HepG2 (cell line): ENCODE measurements around the gene TBX18. TPM values are rescaled to one million over a fixed set of nuclear protein-coding genes. Genes with fewer than 3 reads are reported as not detected.

ENCODE experiments used
- ATAC-seq: fragments of 200-7000 bp; cut with Tn5 transposase; 3 replicates; pipeline ENCODE4 v1.9.1; 2020; ENCODE audit warnings: mild to moderate bottlenecking, moderate library complexity
- BruUV-seq: library from RNA; stranded (reverse); fragments of 400-500 nt; replicated peaks from 2 replicates; lab custom pipeline; 2021; lab: Mats Ljungman, UMichigan
- CTCF ChIA-PET: fragments of 300-600 bp; formaldehyde crosslinking; extraction: SDS; loops from one replicate; lab custom pipeline; 2021; ENCODE audit warnings: low total read pairs, inconsistent platforms, low intra/inter-chr PET ratio; lab: Yijun Ruan, JAX
- POLR2A ChIA-PET: fragments of 350-600 bp; sonication (Branson Sonifier 250); formaldehyde crosslinking; loops from one replicate; lab custom pipeline; 2020; ENCODE audit warnings: antibody characterized with exemption, inconsistent platforms; lab: Yijun Ruan, JAX
- DNase-seq: peaks from one replicate; pipeline ENCODE4 v3.0.0-alpha.2; 2015; ENCODE audit warnings: low spot score
- FAIRE-seq: peaks from 3 replicates; lab custom pipeline; 2011; peaks lifted over from hg19 to GRCh38; lab: Jason Lieb, UNC
- H2AFZ ChIP-seq: one replicate; pipeline ENCODE4 v1.6.1; 2011; ENCODE audit warnings: low read length, inconsistent platforms
- H3K27ac ChIP-seq: fragments of 300-600 bp; 3 replicates; pipeline ENCODE4 v1.8.0; 2011; ENCODE audit warnings: mixed run types, mild to moderate bottlenecking, mixed read lengths, low read length, inconsistent platforms; ENCODE audit not compliant: insufficient read depth; ENCODE audit errors: extremely low read length
- H3K27me3 ChIP-seq, 2 experiments: fragments of 200-600 bp in 1 of 2; 2 replicates in 1 of 2; 3 replicates in 1 of 2; pipeline versions ENCODE4 v1.6.0 to v1.8.0; 2011; ENCODE audit warnings: low read length in 2 of 2, mild to moderate bottlenecking in 2 of 2, moderate library complexity in 2 of 2, inconsistent platforms in 1 of 2; ENCODE audit not compliant: insufficient read depth in 2 of 2, control insufficient read depth in 1 of 2
- H3K36me3 ChIP-seq, 2 experiments: fragments of 200-600 bp in 1 of 2; replicated peaks in 1 of 2; 2 replicates in 1 of 2; 3 replicates in 1 of 2; pipeline versions ENCODE4 v1.5.1 to v1.8.0; 2011; ENCODE audit warnings: low read length in 2 of 2, inconsistent platforms in 1 of 2; ENCODE audit not compliant: insufficient read depth in 2 of 2, control insufficient read depth in 1 of 2
- H3K4me1 ChIP-seq: 2 replicates; pipeline ENCODE4 v1.5.1; 2012; ENCODE audit warnings: low read length, inconsistent platforms; ENCODE audit not compliant: insufficient read depth
- H3K4me2 ChIP-seq: 2 replicates; pipeline ENCODE4 v1.6.0; 2011; ENCODE audit warnings: low read depth, low read length, inconsistent platforms
- H3K4me3 ChIP-seq, 3 experiments: fragments of 200-600 bp in 1 of 3; sonication (generic), shearing (Covaris generic) in 1 of 3; replicated peaks in 1 of 3; 2 replicates each; pipeline ENCODE4 v1.5.1; 2011 to 2016; ENCODE audit warnings: low read length in 3 of 3, inconsistent platforms in 2 of 3, low read depth in 2 of 3, mild to moderate bottlenecking in 2 of 3, control low read depth in 1 of 3, mixed read lengths in 1 of 3; ENCODE audit not compliant: insufficient read depth in 1 of 3
- H3K79me2 ChIP-seq: one replicate; pipeline ENCODE4 v1.6.1; 2011; ENCODE audit warnings: low read length, inconsistent platforms; ENCODE audit not compliant: insufficient read depth
- H3K9ac ChIP-seq: 2 replicates; pipeline ENCODE4 v1.6.0; 2011; ENCODE audit warnings: mild to moderate bottlenecking, low read depth, low read length, inconsistent platforms; ENCODE audit not compliant: insufficient read depth
- H3K9me3 ChIP-seq: 2 replicates; pipeline ENCODE4 v1.5.1; 2012; ENCODE audit warnings: mild to moderate bottlenecking, low read length
- H4K20me1 ChIP-seq: 2 replicates; pipeline ENCODE4 v1.6.0; 2011; ENCODE audit warnings: inconsistent platforms, mild to moderate bottlenecking, low read length, moderate library complexity; ENCODE audit not compliant: insufficient read depth
- GABPB1 ChIP-seq: IDR thresholded peaks from 2 replicates; pipeline ENCODE4 v1.6.1; 2016; ENCODE audit warnings: mild to moderate bottlenecking, missing genetic modification reagents, moderate library complexity, missing compliant biosample characterization
- KLF6 ChIP-seq: IDR thresholded peaks from 2 replicates; pipeline ENCODE4 v1.8.0; 2016; ENCODE audit warnings: missing biosample characterization, missing genetic modification reagents
- MIER2 ChIP-seq: IDR thresholded peaks from 2 replicates; pipeline ENCODE4 v1.6.1; 2016; ENCODE audit warnings: missing biosample characterization, missing genetic modification reagents
- POLR2A ChIP-seq, 2 experiments: IDR thresholded peaks; 2 replicates each; pipeline ENCODE4 v1.6.1; 2011; ENCODE audit warnings: low read depth in 2 of 2, low read length in 2 of 2, mild to moderate bottlenecking in 1 of 2, moderate library complexity in 1 of 2; ENCODE audit not compliant: insufficient read depth in 1 of 2
- PRPF4 ChIP-seq: fragments of 200-400 bp; formaldehyde crosslinking; IDR thresholded peaks from 2 replicates; pipeline ENCODE4 v1.6.1; 2016; ENCODE audit warnings: low read length, low read depth; ENCODE audit not compliant: poor library complexity, severe bottlenecking
- RAD51 ChIP-seq: fragments of 450-650 bp; IDR thresholded peaks from 2 replicates; pipeline ENCODE4 v1.6.1; 2016; ENCODE audit warnings: borderline replicate concordance
- RELA ChIP-seq: sonication (generic); formaldehyde crosslinking; IDR thresholded peaks from 2 replicates; pipeline ENCODE4 v1.4.0; 2020; ENCODE audit warnings: missing genetic modification reagents
- SIX4 ChIP-seq: sonication (generic); formaldehyde crosslinking; IDR thresholded peaks from 2 replicates; pipeline ENCODE4 v1.4.0; 2020; ENCODE audit warnings: missing genetic modification reagents
- SP5 ChIP-seq: IDR thresholded peaks from 2 replicates; pipeline ENCODE4 v1.6.1; 2016; ENCODE audit warnings: low read depth, borderline replicate concordance
- ZGPAT ChIP-seq: IDR thresholded peaks from 2 replicates; pipeline ENCODE4 v1.6.1; 2016; ENCODE audit warnings: mild to moderate bottlenecking
- ZNF230 ChIP-seq: sonication (generic); formaldehyde crosslinking; IDR thresholded peaks from 2 replicates; pipeline ENCODE4 v1.4.0; 2020; ENCODE audit warnings: mild to moderate bottlenecking, missing genetic modification reagents
- ZNF24 ChIP-seq: fragments of 450-650 bp; IDR thresholded peaks from 2 replicates; pipeline ENCODE4 v1.6.1; 2017; ENCODE audit warnings: antibody characterized with exemption, mild to moderate bottlenecking
- ZNF260 ChIP-seq: sonication (generic); formaldehyde crosslinking; IDR thresholded peaks from 2 replicates; pipeline ENCODE4 v1.4.0; 2020; ENCODE audit warnings: missing genetic modification reagents, low read depth, mild to moderate bottlenecking, borderline replicate concordance
- ZNF274 ChIP-seq: sonication (generic); formaldehyde crosslinking; IDR thresholded peaks from 2 replicates; pipeline ENCODE4 v1.5.1; 2020; ENCODE audit warnings: mild to moderate bottlenecking, missing genetic modification reagents
- ZNF292 ChIP-seq: sonication (generic); formaldehyde crosslinking; IDR thresholded peaks from 2 replicates; pipeline ENCODE4 v1.8.1; 2022; ENCODE audit warnings: mild to moderate bottlenecking, low read depth, missing genetic modification reagents, borderline replicate concordance
- ZNF501 ChIP-seq: sonication (generic); formaldehyde crosslinking; IDR thresholded peaks from 2 replicates; pipeline ENCODE4 v1.5.1; 2020; ENCODE audit warnings: mild to moderate bottlenecking, moderate library complexity, missing genetic modification reagents
- ZNF546 ChIP-seq: sonication (generic); formaldehyde crosslinking; conservative IDR thresholded peaks from 2 replicates; pipeline ENCODE4 v1.8.1; 2023; ENCODE audit warnings: mild to moderate bottlenecking, missing genetic modification reagents
- ZNF678 ChIP-seq: sonication (generic); formaldehyde crosslinking; IDR thresholded peaks from 2 replicates; pipeline ENCODE4 v1.4.0; 2020; ENCODE audit warnings: mild to moderate bottlenecking, missing genetic modification reagents
- ZSCAN29 ChIP-seq: sonication (generic); formaldehyde crosslinking; conservative IDR thresholded peaks from 2 replicates; pipeline ENCODE4 v1.4.0; 2020; ENCODE audit warnings: mild to moderate bottlenecking, missing genetic modification reagents
- WGBS: methylation state at CpG from one replicate; pipeline ENCODE4 v1.1.6; 2017; ENCODE audit warnings: low lambda C conversion rate; 5-methylcytosine and 5-hydroxymethylcytosine counted together
- in situ Hi-C: cut with HindIII; loops from 2 replicates; pipeline ENCODE4 v1.10.0; 2017; ENCODE audit warnings: low pct_unique_long_range_greater_than_20kb; ENCODE audit not compliant: extremely low pct_ligation_motif_present
- intact Hi-C: fragments of 100-400 bp; cut with micrococcal nuclease; formaldehyde crosslinking; loops from one replicate; pipeline ENCODE4 v1.10.0; 2022; ENCODE audit not compliant: unreplicated experiment
- polyA plus RNA-seq, 8 experiments: library from polyadenylated mRNA; depleted of rRNA in 3 of 8; stranded (reverse) in 7 of 8; unstranded in 1 of 8; fragments of >200 nt; fragmentation: Illumina TruSeq in 4 of 8; extraction: Trizol in 4 of 8; gene quantifications; 2 replicates each; pipeline versions ENCODE4 v1.2.1 to v1.2.3, GENCODE V29; 2011 to 2016; ENCODE audit warnings: low read depth in 4 of 8, missing spikeins in 1 of 8, mixed read lengths in 1 of 8; ENCODE audit not compliant: insufficient read depth in 1 of 8
- total RNA-seq, 5 experiments: library from RNA; depleted of rRNA; stranded (reverse); fragments of >200 nt; fragmentation: Illumina TruSeq; extraction: Trizol; gene quantifications; 2 replicates each; pipeline ENCODE4 v1.2.3, GENCODE V29; 2016; ENCODE audit warnings: low read depth in 1 of 5
- TF ChIP-seq, protein P1 (sequence below): sonication (generic); formaldehyde crosslinking; IDR thresholded peaks from 2 replicates; pipeline ENCODE4 v1.8.1; 2023; ENCODE audit warnings: mild to moderate bottlenecking, missing genetic modification reagents

Gene TBX18
- total and polyA plus RNA-seq, 2 of the 13 experiments (the other 11 are each of a cell fraction or from before 2014, with no cell fraction given): not detected

GRCh38 chr6:84749181-84749580, 15.2 kb downstream of the TBX18 start:
- CTCF ChIA-PET: no interaction called here
- no peaks in the 10 kb centered on the region for H3K27me3 ChIP-seq
- no peak for DNase-seq
- H3K4me1 ChIP-seq: no peaks in the 10 kb centered on the region
- H3K36me3 ChIP-seq: no peaks in the 10 kb centered on the region
- BruUV-seq: no TSS peak
- no peak for FAIRE-seq
- in situ Hi-C loops: no loop called here
- no peaks in the 10 kb centered on the region for H3K79me2 ChIP-seq
- H3K4me3 ChIP-seq: no peak overlapping the region
- TF ChIP-seq ZNF292 (CRISPR knock-in tag) (no peak), KLF6 (CRISPR knock-in tag) (no peak), ZNF501 (CRISPR knock-in tag) (no peak), RAD51 (no peak), RELA (no peak)
- no peak overlapping the region for H3K9ac ChIP-seq
- intact Hi-C loops: no loop called here
- H2AFZ ChIP-seq: no peak overlapping the region
- H3K9me3 ChIP-seq: no peaks in the 10 kb centered on the region
- POLR2A ChIA-PET: no interaction called here
- H3K4me2 ChIP-seq: no peak overlapping the region
- no peak overlapping the region for H3K27ac ChIP-seq
- H4K20me1 ChIP-seq: no peaks in the 10 kb centered on the region
- ATAC-seq: no peak

- in situ Hi-C loops (no loop called here), intact Hi-C loops (no loop called here)
- no peak overlapping the region for H3K9ac ChIP-seq
- H3K4me1 ChIP-seq: no peaks in the 10 kb centered on the region
- H3K9me3 ChIP-seq: no peaks in the 10 kb centered on the region
- no peaks in the 10 kb centered on the region for H3K36me3 ChIP-seq
- FAIRE-seq (no peak), ATAC-seq (no peak), DNase-seq (no peak)
- no peaks in the 10 kb centered on the region for H3K27me3 ChIP-seq
- no peak overlapping the region for H2AFZ ChIP-seq
- ChIA-PET CTCF (no interaction called here), POLR2A (no interaction called here)
- H3K4me2 ChIP-seq: no peak overlapping the region
- 0% methylated on average over 2 of the region's 2 CpGs for WGBS
- H4K20me1 ChIP-seq: no peaks in the 10 kb centered on the region
- no peak overlapping the region for H3K27ac ChIP-seq
- no peaks in the 10 kb centered on the region for H3K79me2 ChIP-seq
- no peak overlapping the region for H3K4me3 ChIP-seq
- no TSS peak for BruUV-seq
- TF ChIP-seq ZNF274 (CRISPR knock-in tag) (no peak), ZNF678 (CRISPR knock-in tag) (no peak), ZNF260 (CRISPR knock-in tag) (no peak), SIX4 (CRISPR knock-in tag) (no peak), POLR2A (IDR thresholded peaks at IDR 0.05; ENCODE audit: insufficient read depth in 1 of 2, low read depth in 2 of 2, low read length in 2 of 2) (no peak), ZSCAN29 (no peak), ZNF546 (CRISPR knock-in tag) (no peak), ZNF24 (no peak), MIER2 (CRISPR knock-in tag) (no peak), GABPB1 (CRISPR knock-in tag) (no peak), SP5 (CRISPR knock-in tag) (no peak), PRPF4 (no peak), ZGPAT (no peak), ZNF230 (CRISPR knock-in tag) (no peak)
- TF ChIP-seq, protein P1, sequence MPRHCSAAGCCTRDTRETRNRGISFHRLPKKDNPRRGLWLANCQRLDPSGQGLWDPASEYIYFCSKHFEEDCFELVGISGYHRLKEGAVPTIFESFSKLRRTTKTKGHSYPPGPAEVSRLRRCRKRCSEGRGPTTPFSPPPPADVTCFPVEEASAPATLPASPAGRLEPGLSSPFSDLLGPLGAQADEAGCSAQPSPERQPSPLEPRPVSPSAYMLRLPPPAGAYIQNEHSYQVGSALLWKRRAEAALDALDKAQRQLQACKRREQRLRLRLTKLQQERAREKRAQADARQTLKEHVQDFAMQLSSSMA: no peak
Observed at GRCh38 chr6:84748376-84748775, 16.0 kb downstream of the TBX18 start.
